A673 (cell line): ENCODE results near the gene HTR6.

Experiments
- CTCF ChIP-seq: fragments of 300-800, 200-600 bp; sonication (generic); conservative IDR thresholded peaks from 2 replicates; pipeline ENCODE4 v1.5.1; 2017; ENCODE audit warnings: low read depth, mild to moderate bottlenecking, antibody characterized with exemption, low read length, moderate library complexity, mixed read lengths
- EZH2 ChIP-seq: fragments of 200-600 bp; sonication (generic); IDR thresholded peaks from 2 replicates; pipeline ENCODE4 v1.6.1; 2017; ENCODE audit warnings: borderline replicate concordance, low read depth, mild to moderate bottlenecking, mixed read lengths, antibody characterized with exemption, low read length; ENCODE audit not compliant: poor library complexity, severe bottlenecking

GRCh38 chr1:19685994-19686393, 21.3 kb downstream of the HTR6 start:
- TF ChIP-seq EZH2: no peak
- TF ChIP-seq CTCF: no peak
